Dermis microvascular lymphatic vessel endothelial cell (primary cell): ENCODE data around the gene TIGD2. TPM values are rescaled to one million over a fixed set of nuclear protein-coding genes. Genes with fewer than 3 reads are reported as not detected.

ENCODE experiments used
- DNase-seq, 2 donors: peaks; one replicate each; pipeline versions ENCODE4 v3.0.0 to v3.0.0-alpha.2; 2010; ENCODE audit warnings: low read depth in 2 of 2
- total RNA-seq: library from RNA; depleted of rRNA; stranded (reverse); fragments of >200 nt; gene quantifications from 2 replicates; pipeline ENCODE4 v1.2.1, GENCODE V29; 2014

The TIGD2 gene
- total RNA-seq, 1 donor from 2014 or later, result 3.3 TPM

- DNase-seq, result no peak
These were observed 50.5 kb downstream of the TIGD2 start for GRCh38 chr4:89161841-89162240.

GRCh38 chr4:89162496-89162895, 51.2 kb downstream of the TIGD2 start:
- no peak for DNase-seq

GRCh38 chr4:89162987-89163386, 51.7 kb downstream of the TIGD2 start:
- DNase-seq, result no peak

GRCh38 chr4:89164400-89164799, 53.1 kb downstream of the TIGD2 start:
- DNase-seq, result peak; percentile 16 to 22

Other genes with a start within 250 kb of the TIGD2 start
- gene FAM13A, start 54.3 kb upstream of the TIGD2 start, total RNA-seq, result 0.25 and 0.26 TPM in 2 replicates
- gene GPRIN3, start 196.3 kb downstream of the TIGD2 start, total RNA-seq, result 0.89 and 1.0 TPM in 2 replicates